GM21423 (cell line): ENCODE data around the gene CTNNA3.

Source experiments
- ATAC-seq: cut with Tn5 transposase; IDR thresholded peaks from one replicate; pipeline ENCODE4 v1.9.1; 2021; ENCODE audit warnings: mild to moderate bottlenecking, moderate library complexity; ENCODE audit not compliant: unreplicated experiment

The CTNNA3 gene

DNA sequence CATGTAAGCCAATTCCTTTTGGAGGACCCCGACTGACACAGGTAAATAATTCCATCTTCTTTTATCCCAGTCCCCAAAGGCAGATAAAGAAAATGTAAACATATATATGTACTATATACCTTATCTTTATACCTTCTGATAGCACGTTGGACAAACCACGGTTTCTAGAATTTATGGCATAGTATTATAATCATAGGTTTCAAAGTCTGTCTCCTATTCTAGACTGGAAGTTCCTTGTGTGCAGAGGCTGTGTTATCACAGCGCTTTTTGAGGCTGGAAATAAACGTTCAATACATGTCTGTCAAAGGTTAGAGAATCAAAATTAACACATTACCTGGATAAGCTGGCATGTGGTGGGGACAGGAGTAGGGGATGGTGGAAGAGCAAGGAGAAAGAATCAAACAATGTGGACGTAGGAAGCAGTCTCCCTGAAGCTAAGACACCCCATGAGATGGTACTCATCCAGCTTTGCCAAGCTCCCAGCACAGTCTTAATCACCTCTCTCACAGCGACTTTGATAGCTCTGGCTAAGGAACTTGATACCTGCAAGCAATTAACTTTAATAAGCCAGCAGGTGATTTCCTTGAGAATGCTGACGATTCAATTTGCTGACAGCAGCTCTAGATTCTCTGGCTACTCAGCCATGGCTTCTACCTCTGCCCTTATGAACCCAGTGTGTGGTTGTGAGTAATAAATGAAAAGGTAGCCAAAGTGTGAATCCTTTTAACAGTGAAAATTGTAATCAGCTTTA lies 978.6 kb downstream of the CTNNA3 start:
- ATAC-seq = no peak

DNA sequence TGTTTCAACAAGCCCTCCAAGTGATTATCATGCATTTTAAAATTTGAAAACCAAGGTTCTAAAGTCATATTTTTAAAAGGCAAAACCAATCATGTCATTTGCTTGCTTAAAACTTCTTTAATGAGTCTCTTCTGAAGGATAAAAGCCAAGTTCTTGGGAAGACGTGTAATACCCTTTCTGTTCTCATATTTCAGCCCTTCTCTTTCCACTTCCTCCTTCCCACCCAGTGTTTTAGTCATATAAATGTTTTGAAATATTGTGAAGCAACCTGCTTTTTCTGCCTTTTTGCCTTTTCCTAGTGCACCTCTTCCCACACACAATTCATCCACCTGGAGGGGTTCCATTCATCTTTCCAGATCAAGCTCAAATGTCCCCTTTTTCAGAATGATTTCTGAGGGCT lies 981.3 kb downstream of the CTNNA3 start:
- no peak for ATAC-seq

DNA sequence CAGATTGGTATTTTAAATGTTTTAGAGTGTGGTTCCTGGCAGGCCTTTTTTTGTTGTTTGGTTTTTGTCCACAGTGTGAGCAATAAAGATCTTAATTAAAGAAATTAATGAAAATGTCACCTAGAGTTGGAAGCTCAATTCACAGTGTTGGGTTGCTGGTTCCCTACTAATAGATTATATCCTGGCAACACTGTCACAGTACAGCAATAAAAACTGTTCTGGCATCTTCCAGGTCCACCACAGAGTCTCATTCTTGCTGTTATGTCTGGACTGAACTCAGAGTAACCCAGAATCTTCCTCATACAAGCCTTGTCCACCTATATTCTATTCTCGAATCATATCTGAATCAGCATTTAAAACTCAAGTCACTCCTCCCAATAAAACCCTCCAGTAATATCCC lies 982.6 kb downstream of the CTNNA3 start:
- no peak for ATAC-seq

DNA sequence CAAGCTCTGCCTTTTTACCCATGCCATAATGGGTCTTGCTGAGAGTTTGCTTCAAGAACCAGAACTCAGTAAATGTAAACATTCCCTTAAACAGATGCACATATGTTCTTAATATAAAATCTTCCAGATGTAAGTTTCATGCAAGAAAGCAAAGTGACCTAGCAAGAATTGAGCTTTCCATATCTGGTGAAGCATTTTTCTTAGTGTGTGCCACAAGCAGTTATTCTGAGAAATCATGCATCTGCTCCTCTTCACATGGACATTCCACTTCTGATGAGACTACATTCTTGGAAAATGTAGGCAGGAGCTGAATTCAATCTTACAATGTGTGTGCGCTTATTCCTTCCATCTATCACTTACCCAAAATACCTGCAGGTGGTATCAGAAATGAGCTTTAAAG lies 997.9 kb downstream of the CTNNA3 start:
- ATAC-seq = no peak

DNA sequence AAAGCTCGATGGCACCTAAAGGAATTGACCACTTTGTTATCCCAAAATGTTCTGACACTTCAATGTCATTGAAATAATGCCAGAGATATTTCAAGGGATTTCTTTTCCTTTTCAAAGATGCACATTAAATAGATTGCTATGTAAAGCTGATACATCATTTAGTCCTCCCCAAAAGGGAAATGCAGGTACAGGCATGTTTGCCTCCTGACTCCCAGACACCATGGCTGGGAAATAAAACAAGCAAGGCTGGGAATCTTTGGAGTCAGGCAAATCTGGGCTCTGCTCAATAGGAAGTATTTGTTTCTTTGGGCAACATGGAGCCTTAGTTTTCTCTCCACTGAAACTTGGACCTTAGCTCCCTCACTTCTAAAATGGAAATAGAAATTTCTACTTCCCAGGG lies 1000.9 kb downstream of the CTNNA3 start:
- ATAC-seq = no peak

DNA sequence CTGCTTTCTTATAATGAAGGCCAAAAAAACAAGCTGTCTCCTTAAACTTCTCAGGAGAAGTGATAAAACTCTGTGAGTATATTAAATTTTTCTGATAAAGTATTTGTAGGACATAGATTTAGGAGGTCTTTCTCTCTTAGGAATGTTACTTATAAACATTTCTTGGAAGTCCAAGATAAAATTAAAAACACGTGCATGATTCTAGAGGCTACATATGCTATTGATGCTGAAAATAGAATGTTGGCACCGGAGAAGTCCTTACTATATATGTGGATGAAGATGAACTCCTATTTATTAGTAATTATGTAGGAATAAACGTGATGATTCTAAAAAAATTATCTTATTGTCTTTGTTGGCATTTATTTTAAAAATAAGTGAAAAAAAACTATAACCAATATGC lies 1011.4 kb downstream of the CTNNA3 start:
- no peak for ATAC-seq

DNA sequence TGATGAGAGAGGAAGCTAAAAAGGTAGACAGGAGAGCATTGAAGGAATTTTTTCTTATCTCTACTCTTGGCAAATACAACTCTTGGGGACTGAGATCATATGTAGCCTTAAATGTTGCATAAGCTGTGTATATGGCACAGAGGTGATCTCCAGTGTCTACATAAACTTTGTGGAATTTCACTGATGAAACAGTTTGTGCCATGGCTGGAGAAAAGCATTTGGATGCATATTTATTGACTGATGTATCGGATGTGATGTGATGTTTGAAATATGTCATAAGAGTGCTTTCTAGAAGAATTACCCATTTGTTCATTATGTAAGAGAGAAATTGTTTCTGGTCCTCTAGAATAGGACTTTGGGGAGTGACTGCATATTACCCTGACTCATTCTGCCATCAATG lies 1015.1 kb downstream of the CTNNA3 start:
- ATAC-seq = no peak

DNA sequence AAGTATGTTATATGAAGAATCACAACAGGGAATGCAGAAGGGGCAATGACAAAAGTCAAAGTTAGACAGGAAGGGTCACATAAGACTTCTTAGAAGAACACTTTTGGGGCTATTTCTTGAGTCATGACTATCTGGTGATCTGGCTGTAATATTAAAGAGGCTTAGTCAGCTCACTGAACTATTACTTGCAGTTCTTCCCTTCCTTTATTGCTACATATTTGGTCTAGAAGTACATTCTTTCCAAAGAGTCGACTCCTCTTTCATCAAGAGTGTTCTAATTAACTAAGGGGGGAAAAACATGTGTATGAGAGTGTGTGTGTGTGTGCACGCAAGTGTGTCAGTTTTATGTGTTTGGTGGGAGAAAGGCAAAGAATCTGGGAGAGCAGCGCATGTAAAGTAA lies 1017.5 kb downstream of the CTNNA3 start:
- ATAC-seq = no peak

DNA sequence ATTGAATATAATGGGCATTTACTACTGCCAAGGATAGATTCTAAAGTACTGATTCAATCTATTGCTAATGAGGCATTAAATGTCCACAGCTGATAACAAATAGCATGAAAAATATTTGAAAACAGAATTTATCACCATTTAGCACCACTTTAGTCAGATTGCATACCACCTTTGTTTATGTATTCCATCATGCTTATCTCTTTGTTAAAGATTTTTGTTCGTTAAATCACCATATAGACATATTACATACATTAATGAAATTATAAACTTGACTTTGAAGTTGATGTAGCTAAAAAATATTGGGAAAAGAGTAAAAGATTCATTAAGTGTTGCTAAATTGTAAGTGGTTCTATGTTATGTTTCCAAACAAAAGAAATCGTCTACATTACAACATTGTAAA lies 1022.9 kb downstream of the CTNNA3 start:
- ATAC-seq = no peak

DNA sequence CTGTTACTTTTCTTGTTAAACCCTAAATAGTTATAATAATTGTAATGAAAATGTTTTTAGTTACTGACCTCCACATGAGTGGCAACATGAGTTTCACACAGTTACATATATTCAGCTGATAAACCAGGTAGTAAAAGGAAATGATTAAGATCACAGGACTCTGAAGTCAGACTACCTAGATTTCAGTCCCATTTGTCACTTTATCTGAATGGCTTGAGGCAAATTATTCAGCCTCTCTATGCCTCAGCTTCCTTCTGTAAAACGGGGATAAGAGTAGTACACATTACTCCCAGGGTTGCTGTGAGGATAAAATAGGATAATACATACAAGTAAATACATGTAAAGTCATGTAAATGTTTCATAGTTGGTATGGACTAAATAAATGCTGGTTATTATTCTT lies 1024.4 kb downstream of the CTNNA3 start:
- ATAC-seq = no peak

DNA sequence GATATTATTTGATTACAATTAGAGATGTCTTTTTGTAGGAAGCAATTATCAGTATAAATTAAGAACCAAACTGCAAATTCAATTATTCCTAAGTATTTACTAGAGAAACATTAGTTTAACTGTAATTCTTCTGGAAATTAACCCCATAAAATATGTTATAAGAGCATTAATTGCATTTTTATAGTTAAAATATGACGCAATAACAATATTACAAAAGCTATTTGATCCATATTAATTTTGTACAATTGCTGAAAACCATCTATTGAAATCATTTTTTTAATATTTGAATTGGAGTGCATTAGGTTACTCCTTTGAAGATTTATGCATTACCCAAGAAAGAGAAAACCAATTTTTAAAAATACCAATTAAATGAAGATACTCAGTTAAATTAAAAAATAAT lies 1024.9 kb downstream of the CTNNA3 start:
- no peak for ATAC-seq

DNA sequence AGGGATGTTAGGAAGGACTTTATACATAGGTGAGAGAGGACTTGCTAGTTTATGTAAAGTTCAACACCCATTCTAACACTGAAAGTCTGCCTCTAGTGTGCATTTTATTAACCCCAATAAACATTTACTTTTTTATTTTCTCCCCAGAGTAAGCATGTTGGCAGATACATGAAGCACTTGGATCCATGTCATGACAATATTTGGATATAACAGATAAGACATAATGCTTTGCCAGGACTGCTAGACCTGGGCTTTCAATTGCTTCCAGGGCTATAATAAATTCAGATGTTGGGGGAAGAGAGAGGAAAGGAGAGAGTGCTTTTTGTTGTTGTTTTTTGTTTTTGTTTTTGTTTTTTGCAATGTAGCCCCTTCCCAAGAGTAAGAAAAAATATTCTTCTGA lies 1039.5 kb downstream of the CTNNA3 start:
- ATAC-seq = no peak

DNA sequence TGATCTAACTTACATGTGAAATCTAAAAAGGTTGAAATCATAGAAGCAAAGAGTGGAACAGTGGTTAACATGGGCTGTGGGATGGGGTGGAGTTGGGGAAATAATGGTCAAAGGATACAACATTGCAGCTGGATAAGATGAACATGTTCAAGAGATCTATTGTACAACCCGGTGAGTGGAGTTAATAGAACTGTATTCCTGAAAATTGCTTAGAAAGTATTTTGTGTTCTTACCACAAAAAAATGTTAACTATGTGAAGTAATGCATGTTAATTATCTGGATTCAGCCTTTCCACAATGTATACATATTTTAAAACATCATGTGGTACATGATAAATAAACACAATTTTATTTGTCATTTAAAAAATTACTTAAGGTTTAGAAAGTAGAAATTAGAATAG lies 1041.1 kb downstream of the CTNNA3 start:
- no peak for ATAC-seq

DNA sequence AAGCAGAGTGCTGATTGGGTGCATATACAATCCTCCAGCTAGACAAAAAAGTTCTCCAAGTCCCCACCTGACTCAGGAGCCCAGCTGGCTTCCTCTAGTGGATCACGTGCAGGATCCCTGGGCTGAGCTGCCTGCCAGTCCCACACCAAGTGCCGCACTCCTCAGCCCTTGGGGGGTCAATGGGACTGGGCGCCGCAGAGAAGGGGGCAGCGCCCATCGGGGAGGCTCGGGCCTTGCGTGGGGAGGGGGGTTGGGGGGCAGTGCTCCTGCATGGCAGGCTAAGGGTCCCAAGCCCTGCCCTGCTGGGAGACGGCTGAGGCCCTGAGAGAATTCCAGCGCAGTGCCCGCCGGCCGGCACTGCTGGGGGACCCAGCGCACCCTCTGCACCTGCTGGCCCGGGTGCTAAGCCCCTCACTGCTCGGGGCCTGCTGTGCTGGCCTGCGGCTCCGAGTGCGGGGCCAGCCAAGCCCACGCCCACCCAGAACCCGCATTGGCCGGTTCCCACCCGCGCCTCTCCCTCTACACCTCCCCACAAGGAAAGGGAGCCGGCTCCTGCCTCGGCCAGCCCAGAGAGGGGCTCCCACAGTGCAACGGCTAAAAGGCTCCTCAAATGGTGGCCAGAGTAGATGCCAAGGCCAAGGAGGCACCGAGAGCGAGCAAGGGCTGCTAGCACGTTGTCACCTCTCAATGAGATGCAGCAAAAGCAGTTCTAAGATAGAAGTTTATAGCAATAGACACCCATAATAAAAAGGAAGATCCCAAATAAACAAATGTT lies 1044.5 kb downstream of the CTNNA3 start:
- ATAC-seq = no peak

DNA sequence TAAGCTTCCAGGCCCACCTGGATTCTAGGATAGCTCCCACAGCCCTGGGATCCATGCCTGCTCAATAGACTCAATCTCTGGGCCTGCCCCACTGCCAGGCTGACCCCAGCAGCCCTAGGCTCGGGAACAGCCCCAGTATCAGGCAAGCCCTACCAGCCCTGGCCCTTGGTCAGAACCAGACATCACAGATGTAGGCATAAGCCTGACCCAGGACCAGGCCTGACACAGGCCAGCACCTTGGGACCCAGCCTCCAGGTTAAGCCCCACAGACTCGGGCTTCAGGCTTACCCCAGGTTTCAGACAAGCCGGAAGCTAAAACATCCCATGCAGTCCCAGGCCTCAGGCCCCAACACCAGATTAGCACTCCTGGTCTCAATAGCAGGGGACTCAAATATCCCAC lies 1046.4 kb downstream of the CTNNA3 start:
- ATAC-seq = no peak

DNA sequence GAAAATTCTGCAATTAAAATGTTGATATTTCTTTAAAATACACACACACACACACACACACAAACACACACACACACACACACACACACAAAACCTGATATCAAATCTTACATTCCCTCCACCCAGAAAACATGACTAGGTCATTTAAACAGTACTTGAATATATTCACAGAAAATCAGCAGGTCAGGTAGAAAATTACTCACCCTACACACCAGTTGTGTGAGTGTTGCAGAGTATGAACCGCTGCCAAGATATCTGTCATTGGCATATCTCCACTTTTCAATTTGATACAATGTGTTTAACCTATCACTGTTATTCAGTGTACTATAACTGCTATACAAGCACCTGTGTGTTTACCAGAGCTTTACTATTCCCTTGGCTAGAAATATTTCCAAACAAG lies 1053.8 kb downstream of the CTNNA3 start:
- ATAC-seq = no peak

DNA sequence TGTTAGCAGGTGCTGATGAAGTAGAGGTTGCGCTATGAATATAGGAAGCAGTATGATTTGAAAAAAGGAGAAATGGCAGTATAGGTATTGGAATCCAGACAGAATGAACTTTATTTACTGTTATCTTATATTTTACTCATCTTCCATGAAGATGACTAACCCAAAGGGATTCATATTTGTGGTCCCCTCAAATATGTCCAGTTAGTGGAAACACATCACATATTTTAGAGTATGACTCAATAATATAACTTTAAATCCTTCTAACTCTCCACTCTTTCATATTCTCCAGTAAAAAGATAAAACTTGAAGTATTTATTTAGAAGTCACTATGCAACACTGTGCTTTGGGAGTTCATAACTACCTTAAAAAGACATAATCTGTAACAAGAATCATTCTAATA lies 1056.6 kb downstream of the CTNNA3 start:
- ATAC-seq = no peak

DNA sequence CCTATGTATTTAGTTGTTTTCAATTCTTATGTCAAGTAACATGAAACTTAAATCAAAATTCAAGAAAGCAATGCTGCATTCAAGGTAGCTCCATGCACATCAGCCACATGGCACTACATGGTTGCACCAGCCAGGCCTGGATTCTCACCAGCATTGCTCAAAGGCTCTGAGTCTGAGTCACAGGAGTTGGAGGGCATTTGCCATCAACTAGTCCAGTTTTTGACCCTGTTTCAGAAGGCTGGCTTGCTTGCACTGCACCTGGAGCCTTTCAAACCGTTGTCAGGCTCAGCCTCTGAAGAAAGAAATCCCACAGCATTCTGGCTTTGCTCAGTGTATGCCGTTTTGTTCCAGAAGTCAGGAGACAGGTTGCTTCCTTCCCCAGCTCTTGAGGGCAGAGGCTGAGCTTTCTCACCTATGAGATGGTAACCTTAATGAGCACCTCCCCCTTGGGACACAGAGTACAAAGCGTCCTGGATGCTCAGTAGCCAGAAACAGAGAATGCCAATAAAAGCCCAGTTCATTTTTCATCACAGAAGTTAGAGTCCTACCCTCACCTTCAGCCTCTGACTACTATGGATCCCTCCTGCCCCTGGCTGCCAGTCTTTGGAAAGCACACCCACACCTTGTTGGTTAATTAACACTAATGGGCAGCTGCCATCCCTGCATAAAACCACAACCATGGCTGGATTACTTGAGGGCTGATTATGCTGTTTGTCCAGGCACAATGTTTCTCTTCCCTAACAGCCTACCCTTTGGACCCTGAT lies 1058.5 kb downstream of the CTNNA3 start:
- ATAC-seq = no peak

DNA sequence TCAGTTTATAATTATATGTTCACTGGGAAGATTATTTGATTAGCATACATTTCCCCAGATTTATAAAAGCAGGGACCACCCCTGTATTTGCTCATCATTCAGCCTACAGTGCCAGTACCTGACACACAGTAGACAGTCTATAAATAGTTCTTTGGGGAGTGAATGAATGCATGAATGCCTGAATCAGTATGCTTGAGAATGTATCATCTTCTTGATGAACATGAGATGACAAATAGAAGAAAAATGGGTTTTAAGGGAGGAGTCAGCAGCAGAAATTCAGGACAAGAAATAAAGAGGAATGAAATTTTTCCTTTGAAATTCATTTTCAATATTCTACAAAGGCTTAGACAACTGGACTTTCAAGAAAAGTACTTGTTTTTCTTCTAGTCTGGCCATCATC lies 1066.0 kb downstream of the CTNNA3 start:
- no peak for ATAC-seq

DNA sequence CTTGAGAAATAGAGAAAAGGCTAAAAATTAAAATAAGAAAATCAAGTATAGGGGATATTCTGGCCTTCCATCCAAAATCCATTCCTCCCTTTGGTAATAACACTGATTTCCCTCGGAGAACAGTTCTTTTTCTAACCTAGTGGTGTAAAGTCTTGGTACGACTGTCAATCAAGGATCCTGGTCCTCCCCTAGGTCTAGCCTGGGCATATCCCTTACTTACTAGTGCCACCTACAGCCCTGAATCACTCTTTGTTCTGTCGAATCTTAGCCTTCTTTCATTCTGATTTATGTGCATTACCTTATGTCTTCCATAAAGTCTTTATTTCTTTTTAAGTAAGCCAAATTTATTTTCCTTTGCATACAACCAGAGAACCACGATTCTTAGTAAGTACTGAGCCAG lies 1068.8 kb downstream of the CTNNA3 start:
- no peak for ATAC-seq

DNA sequence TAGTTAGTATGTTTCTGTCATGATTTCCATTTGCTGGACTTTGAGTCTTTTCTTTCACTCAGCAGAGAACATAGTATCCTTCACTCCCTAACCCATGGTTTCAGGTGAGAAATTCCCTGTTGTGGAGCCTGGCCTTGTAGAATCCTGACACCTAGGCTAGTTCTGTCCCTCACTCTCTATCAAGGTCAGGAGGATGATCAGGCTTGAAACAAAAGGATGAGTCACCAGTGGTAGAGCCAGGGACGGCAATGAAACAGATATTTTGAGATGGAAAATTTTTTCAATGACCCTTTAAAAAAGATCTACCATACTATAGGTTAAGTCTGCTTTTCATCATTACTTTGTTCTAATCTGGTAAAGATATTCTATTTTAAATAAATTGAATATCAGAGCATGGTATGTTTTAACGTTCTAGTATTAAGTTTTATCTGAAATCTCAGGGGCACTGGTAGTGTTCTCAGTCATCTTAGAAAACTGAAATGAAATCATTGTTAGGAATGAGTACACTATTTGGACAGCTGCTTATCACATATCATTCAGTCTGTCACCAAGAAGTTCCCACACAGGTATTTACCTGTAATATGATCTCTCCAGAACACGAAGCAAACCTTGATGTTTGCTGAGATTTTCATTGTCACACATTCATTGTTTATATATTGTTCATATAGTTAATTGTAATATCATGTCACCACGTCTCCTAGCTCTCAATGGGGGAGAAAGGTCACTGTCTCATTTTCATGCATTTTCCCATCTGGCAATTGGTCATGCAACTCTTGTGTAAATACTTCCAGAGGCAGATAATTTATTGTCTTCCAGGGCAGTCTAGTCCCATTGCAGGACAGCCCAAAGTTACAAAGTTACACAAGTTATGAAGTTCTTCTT lies 1070.0 kb downstream of the CTNNA3 start:
- ATAC-seq = no peak
